Endothelial cell of coronary artery (primary cell): Measurements from ENCODE around the gene TMCC2. TPM values are rescaled to one million over a fixed set of nuclear protein-coding genes. Genes with fewer than 3 reads are reported as not detected.

Source experiments
- total RNA-seq: library from RNA; depleted of rRNA; stranded (reverse); fragments of >200 nt; gene quantifications from 2 replicates; pipeline ENCODE4 v1.2.3, GENCODE V29; 2014

TMCC2 gene
- 1.6 and 2.0 TPM in 2 replicates for total RNA-seq

GRCh38 chr1:205227584-205228013 lies at the start of gene TMCC2:
Gene TMCC2 (plus strand): TSS chr1:205227946. CDS start chr1:205228565, 619 bp downstream.

GRCh38 chr1:205211169-205211838 lies 16.4 kb upstream of the TMCC2 start, which contains the start of gene DSTYK:
Gene DSTYK (minus strand): TSS chr1:205211702. CDS start chr1:205211535, 167 bp downstream.

GRCh38 chr1:205321162-205321958 lies 93.6 kb downstream of the TMCC2 start, which contains the start of gene NUAK2:
Gene NUAK2 (minus strand): TSS chr1:205321745. CDS start chr1:205321628, 117 bp downstream.

Other genes starting within 250 kb of the TMCC2 start
- not detected in 2 replicates for gene CNTN2, start 184.7 kb upstream of the TMCC2 start, total RNA-seq
- 1.1 and 2.1 TPM in 2 replicates for gene TMEM81, start 143.5 kb upstream of the TMCC2 start, total RNA-seq
- 15.3 and 18.2 TPM in 2 replicates for gene RBBP5, start 106.0 kb upstream of the TMCC2 start, total RNA-seq
- gene DSTYK, start 16.2 kb upstream of the TMCC2 start, total RNA-seq: 10.6 and 12.2 TPM in 2 replicates
- gene NUAK2, start 93.8 kb downstream of the TMCC2 start, total RNA-seq: 0.81 and 1.4 TPM in 2 replicates
- not detected in 2 replicates for gene KLHDC8A, start 129.0 kb downstream of the TMCC2 start, total RNA-seq
- 0.28 TPM in 1 of 2 replicates, not detected in the other for gene LEMD1, start 194.1 kb downstream of the TMCC2 start, total RNA-seq
- under 0.01 TPM in 1 of 2 replicates, not detected in the other for gene BLACAT1, start 228.1 kb downstream of the TMCC2 start, total RNA-seq